Measurements from ENCODE around the gene TMEM218.

TMEM218 gene

GRCh38 chr11:125088576-125089455, 22.6 kb downstream of the TMEM218 start:
- no peak for DNase-seq

- DNase-seq: no peak
Observed at GRCh38 chr11:125088123-125088522, 23.3 kb downstream of the TMEM218 start.

- no peak for DNase-seq
Observed at GRCh38 chr11:125086633-125087296, 24.7 kb downstream of the TMEM218 start.

GRCh38 chr11:125085301-125086081, 25.9 kb downstream of the TMEM218 start:
- DNase-seq: no peak

GRCh38 chr11:125084761-125085231, 26.6 kb downstream of the TMEM218 start:
- DNase-seq: no peak

- no peak for DNase-seq
Observed at GRCh38 chr11:125084057-125084416, 27.4 kb downstream of the TMEM218 start.

GRCh38 chr11:125083312-125084056, 27.9 kb downstream of the TMEM218 start:
- DNase-seq: no peak

- DNase-seq: peak; percentile 64
Observed at GRCh38 chr11:125082611-125083311, 28.7 kb downstream of the TMEM218 start.

GRCh38 chr11:125082040-125082439, 29.4 kb downstream of the TMEM218 start:
- DNase-seq: no peak

GRCh38 chr11:125081098-125081798, 30.2 kb downstream of the TMEM218 start:
- no peak for DNase-seq

GRCh38 chr11:125080531-125080911, 30.9 kb downstream of the TMEM218 start:
- DNase-seq: no peak

GRCh38 chr11:125079878-125080530, 31.4 kb downstream of the TMEM218 start:
- no peak for DNase-seq

- peak; percentile 76 for DNase-seq
Observed at GRCh38 chr11:125079151-125079877, 32.1 kb downstream of the TMEM218 start.

- no peak for DNase-seq
Observed at GRCh38 chr11:125078516-125079140, 32.8 kb downstream of the TMEM218 start.

- no peak for DNase-seq
Observed at GRCh38 chr11:125078016-125078415, 33.4 kb downstream of the TMEM218 start.

GRCh38 chr11:125076378-125076945, 35.0 kb downstream of the TMEM218 start:
- DNase-seq: no peak

GRCh38 chr11:125075900-125076317, 35.5 kb downstream of the TMEM218 start:
- DNase-seq: no peak

- no peak for DNase-seq
Observed at GRCh38 chr11:125075242-125075625, 36.2 kb downstream of the TMEM218 start.
